ENCODE measurements around the gene PRKCZ. TPM values are rescaled to one million over a fixed set of nuclear protein-coding genes. Genes with fewer than 3 reads are reported as not detected.
"Not testable (repeated sequence)": the region's sequence is repeated elsewhere in the genome, so short reads cannot be mapped to it uniquely, and the experiment has no call there.

The PRKCZ gene
- total RNA-seq, 1 donor from 2014 or later, result 28.1 TPM

GRCh38 chr1:2110738-2111673 is 60.8 kb downstream of the PRKCZ start:
- H3K4me3 ChIP-seq (ENCODE audit: low read depth, low read length), result no peak overlapping the region
- no peak for DNase-seq (ENCODE audit: low read depth)
- no peak for TF ChIP-seq CTCF (conservative IDR thresholded peaks at IDR 0.05; ENCODE audit: low read depth, low read length)

DNA sequence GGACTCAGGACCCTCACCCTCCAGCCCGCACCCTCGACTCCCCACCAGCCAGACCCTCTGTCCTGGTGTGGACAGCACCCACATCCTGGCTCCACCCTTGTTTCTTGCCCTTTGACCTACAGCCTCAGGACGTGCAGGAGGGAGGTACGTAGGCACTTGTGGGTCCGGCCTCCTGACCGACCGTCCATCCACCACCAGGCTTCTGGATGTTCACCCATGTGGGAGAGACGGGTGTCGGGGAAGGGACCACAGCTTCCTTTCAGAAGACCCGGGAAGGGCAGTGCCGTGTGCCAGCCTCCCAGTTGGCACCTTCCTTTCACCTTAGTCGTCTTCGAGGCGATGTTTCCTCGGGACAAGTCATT is 61.4 kb downstream of the PRKCZ start:
- no peak for DNase-seq (ENCODE audit: low read depth)
- no peak for TF ChIP-seq CTCF (conservative IDR thresholded peaks at IDR 0.05; ENCODE audit: low read depth, low read length)
- H3K4me3 ChIP-seq (ENCODE audit: low read depth, low read length), result no peak overlapping the region

DNA sequence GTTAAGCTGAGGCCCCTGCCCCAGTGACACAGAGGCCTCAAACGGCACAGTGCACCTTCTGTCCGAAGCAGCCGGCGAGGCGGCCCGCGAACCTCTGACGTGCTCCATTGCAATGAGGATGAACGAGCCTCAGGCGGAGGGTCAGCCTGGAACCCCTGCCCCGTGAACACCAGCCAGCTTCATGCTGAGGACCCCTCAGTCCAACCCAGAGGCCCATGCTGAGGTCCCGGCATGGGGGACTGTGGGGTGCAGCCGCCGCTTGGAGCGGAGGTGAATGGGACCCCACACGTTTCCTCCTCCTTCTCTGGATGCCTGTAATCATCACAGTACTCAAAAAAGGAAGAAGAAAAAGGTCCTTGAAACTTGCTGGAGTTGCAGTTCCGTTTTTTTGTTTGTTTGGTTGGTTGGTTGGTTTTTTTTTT is 62.1 kb downstream of the PRKCZ start:
- H3K4me3 ChIP-seq (ENCODE audit: low read depth, low read length), result no peak overlapping the region
- DNase-seq (ENCODE audit: low read depth), result no peak
- no peak for TF ChIP-seq CTCF (conservative IDR thresholded peaks at IDR 0.05; ENCODE audit: low read depth, low read length)

DNA sequence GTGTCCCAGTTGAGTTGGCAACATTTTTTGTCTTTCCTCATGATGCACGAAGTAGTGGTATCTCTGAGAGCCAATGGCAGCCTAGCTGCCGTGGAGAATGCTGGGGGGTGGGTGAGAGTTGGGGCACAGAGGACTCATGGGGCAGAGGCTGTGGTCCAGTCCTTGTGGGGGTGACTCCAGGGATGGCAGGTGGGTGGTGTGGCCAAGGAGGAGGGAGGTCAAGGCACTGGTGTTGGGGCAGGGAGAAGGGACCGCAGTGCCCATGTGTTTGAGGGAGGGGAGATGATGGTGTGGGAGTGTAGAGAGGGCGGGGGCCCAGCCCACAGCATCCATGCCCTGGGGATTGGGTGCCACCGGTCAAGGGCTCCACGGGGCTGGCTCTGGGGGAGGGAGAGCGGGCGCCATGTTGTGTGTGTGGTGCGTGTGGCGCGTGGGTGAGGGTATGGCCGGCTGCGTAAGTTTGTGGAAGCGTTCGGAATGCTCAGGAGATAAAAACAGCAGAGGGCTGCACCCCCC is 63.5 kb downstream of the PRKCZ start:
- DNase-seq (ENCODE audit: low read depth), result no peak
- TF ChIP-seq CTCF (conservative IDR thresholded peaks at IDR 0.05; ENCODE audit: low read depth, low read length), result no peak
- H3K4me3 ChIP-seq (ENCODE audit: low read depth, low read length), result no peak overlapping the region

DNA sequence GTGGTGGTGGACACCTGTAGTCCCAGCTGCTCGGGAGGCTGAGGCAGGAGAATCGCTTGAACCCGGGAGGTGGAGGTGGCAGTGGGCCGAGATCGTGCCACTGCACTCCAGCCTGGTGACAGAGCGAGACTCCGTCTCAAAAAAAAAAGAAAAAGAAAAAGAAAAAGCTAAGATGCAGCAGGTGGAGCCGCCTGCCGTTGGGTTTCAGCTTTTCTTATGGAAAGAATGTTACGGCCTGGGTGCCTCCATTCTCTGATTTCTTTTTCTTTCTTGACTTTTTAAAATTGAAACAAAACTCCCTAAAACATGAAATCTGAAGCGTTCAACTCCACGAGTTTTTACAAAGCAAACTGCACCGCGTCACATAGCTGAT is 64.4 kb downstream of the PRKCZ start:
- H3K4me3 ChIP-seq (ENCODE audit: low read depth, low read length); DNase-seq (ENCODE audit: low read depth): not testable (repeated sequence)

DNA sequence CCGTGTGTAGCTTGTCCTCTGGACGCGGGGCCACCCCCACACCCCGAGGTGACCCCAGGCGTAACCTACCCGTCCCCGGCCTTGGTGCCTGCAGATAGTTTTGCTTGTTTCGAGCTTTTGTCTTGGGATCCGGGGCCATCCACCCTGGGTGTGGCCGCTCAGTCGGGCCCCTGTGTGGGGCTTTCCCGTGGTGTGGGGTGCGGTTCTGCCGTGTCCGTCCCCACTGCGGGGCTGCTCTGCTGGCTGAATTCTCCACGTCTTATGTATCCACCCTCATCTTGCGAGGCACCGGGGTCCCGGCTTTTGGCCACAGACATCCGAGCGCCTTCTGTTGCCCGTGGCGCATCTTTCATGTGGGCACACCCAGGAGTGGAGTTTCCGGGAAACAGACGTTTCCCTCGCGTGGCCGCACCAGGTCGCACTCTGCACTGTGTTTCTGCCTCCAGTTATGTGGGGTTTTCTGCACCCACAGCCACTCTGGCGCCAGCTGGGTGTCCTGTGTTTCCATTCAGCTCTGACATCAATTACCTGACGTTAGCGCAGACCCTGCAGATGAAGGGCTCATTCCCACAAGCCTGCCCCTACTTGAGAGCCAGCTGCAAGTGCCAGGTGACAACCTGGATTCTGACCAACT is 64.9 kb downstream of the PRKCZ start:
- no peak for DNase-seq (ENCODE audit: low read depth)
- H3K4me3 ChIP-seq (ENCODE audit: low read depth, low read length), result no peak overlapping the region
- no peak for TF ChIP-seq CTCF (conservative IDR thresholded peaks at IDR 0.05; ENCODE audit: low read depth, low read length)

GRCh38 chr1:2115702-2116341 is 65.6 kb downstream of the PRKCZ start:
- no peak for TF ChIP-seq CTCF (conservative IDR thresholded peaks at IDR 0.05; ENCODE audit: low read depth, low read length)
- DNase-seq (ENCODE audit: low read depth), result no peak
- no peak overlapping the region for H3K4me3 ChIP-seq (ENCODE audit: low read depth, low read length)

Data from epithelial cell of proximal tubule (primary cell).